IPS-15b (cell line): ENCODE results near the gene HIVEP2.

Experiments used
- H3K27me3 ChIP-seq: one replicate; pipeline ENCODE4 v1.6.1; 2013; ENCODE audit warnings: low read length; ENCODE audit not compliant: control insufficient read depth, insufficient read depth
- H3K36me3 ChIP-seq: one replicate; pipeline ENCODE4 v1.6.1; 2013; ENCODE audit warnings: low read length; ENCODE audit not compliant: control insufficient read depth, insufficient read depth
- H3K4me1 ChIP-seq: one replicate; pipeline ENCODE4 v1.6.1; 2013; ENCODE audit warnings: mild to moderate bottlenecking, low read length; ENCODE audit not compliant: control insufficient read depth, insufficient read depth
- H3K4me3 ChIP-seq: one replicate; pipeline ENCODE4 v1.5.1; 2013; ENCODE audit warnings: low read depth, low read length
- H3K9ac ChIP-seq: one replicate; pipeline ENCODE4 v1.6.1; 2013; ENCODE audit warnings: low read depth, mild to moderate bottlenecking, low read length
- H3K9me3 ChIP-seq: one replicate; pipeline ENCODE4 v1.6.1; 2013; ENCODE audit warnings: mild to moderate bottlenecking, low read length; ENCODE audit not compliant: control insufficient read depth, insufficient read depth

The HIVEP2 gene

GRCh38 chr6:142841915-142842314 lies 103.1 kb downstream of the HIVEP2 start:
- peaks cover 37% of the 10 kb centered on the region for H3K4me1 ChIP-seq
- no peak overlapping the region for H3K9ac ChIP-seq
- no peaks in the 10 kb centered on the region for H3K27me3 ChIP-seq
- H3K9me3 ChIP-seq = no peaks in the 10 kb centered on the region
- no peak overlapping the region for H3K4me3 ChIP-seq
- no peaks in the 10 kb centered on the region for H3K36me3 ChIP-seq

GRCh38 chr6:142839686-142840040 lies 105.3 kb downstream of the HIVEP2 start:
- no peak overlapping the region for H3K4me3 ChIP-seq
- H3K9ac ChIP-seq = no peak overlapping the region
- no peaks in the 10 kb centered on the region for H3K27me3 ChIP-seq
- H3K36me3 ChIP-seq = no peaks in the 10 kb centered on the region
- peaks cover 24% of the 10 kb centered on the region for H3K4me1 ChIP-seq
- H3K9me3 ChIP-seq = no peaks in the 10 kb centered on the region

- no peaks in the 10 kb centered on the region for H3K36me3 ChIP-seq
- H3K4me3 ChIP-seq = no peak overlapping the region
- no peaks in the 10 kb centered on the region for H3K27me3 ChIP-seq
- peaks cover 24% of the 10 kb centered on the region for H3K4me1 ChIP-seq
- H3K9ac ChIP-seq = no peak overlapping the region
- H3K9me3 ChIP-seq = no peaks in the 10 kb centered on the region
These were observed 105.9 kb downstream of the HIVEP2 start for GRCh38 chr6:142838821-142839685.

GRCh38 chr6:142835787-142836535 lies 109.0 kb downstream of the HIVEP2 start:
- no peak overlapping the region for H3K9ac ChIP-seq
- H3K36me3 ChIP-seq = no peaks in the 10 kb centered on the region
- H3K4me1 ChIP-seq = peaks cover 4% of the 10 kb centered on the region
- no peak overlapping the region for H3K4me3 ChIP-seq
- H3K27me3 ChIP-seq = no peaks in the 10 kb centered on the region
- no peaks in the 10 kb centered on the region for H3K9me3 ChIP-seq

- H3K36me3 ChIP-seq = no peaks in the 10 kb centered on the region
- H3K4me1 ChIP-seq = peaks cover 3% of the 10 kb centered on the region
- H3K4me3 ChIP-seq = no peak overlapping the region
These were observed 110.1 kb downstream of the HIVEP2 start for GRCh38 chr6:142834853-142835252.

GRCh38 chr6:142833798-142834197 lies 111.2 kb downstream of the HIVEP2 start:
- no peak overlapping the region for H3K4me3 ChIP-seq
- no peaks in the 10 kb centered on the region for H3K9me3 ChIP-seq
- no peak overlapping the region for H3K9ac ChIP-seq
- no peaks in the 10 kb centered on the region for H3K36me3 ChIP-seq
- H3K27me3 ChIP-seq = no peaks in the 10 kb centered on the region
- H3K4me1 ChIP-seq = no peaks in the 10 kb centered on the region

More at GRCh38 chr6:142834853-142835252, 110.1 kb downstream of the HIVEP2 start:
- no peak overlapping the region for H3K9ac ChIP-seq
- no peaks in the 10 kb centered on the region for H3K9me3 ChIP-seq
- no peaks in the 10 kb centered on the region for H3K27me3 ChIP-seq

GRCh38 chr6:142833054-142833453 lies 111.9 kb downstream of the HIVEP2 start:
- no peaks in the 10 kb centered on the region for H3K9me3 ChIP-seq
- no peaks in the 10 kb centered on the region for H3K36me3 ChIP-seq
- H3K4me3 ChIP-seq = no peak overlapping the region
- H3K4me1 ChIP-seq = no peaks in the 10 kb centered on the region
- H3K27me3 ChIP-seq = no peaks in the 10 kb centered on the region
- H3K9ac ChIP-seq = no peak overlapping the region

- Histone ChIP-seq H3K4me3 (no peak overlapping the region), H3K4me1 (no peaks in the 10 kb centered on the region), H3K27me3 (no peaks in the 10 kb centered on the region), H3K9me3 (no peaks in the 10 kb centered on the region), H3K36me3 (no peaks in the 10 kb centered on the region), H3K9ac (no peak overlapping the region)
These were observed 114.2 kb downstream of the HIVEP2 start for GRCh38 chr6:142830807-142831206.

- no peak overlapping the region for H3K9ac ChIP-seq
- no peaks in the 10 kb centered on the region for H3K27me3 ChIP-seq
- no peaks in the 10 kb centered on the region for H3K9me3 ChIP-seq
- no peak overlapping the region for H3K4me3 ChIP-seq
- H3K36me3 ChIP-seq = no peaks in the 10 kb centered on the region
- no peaks in the 10 kb centered on the region for H3K4me1 ChIP-seq
These were observed 114.8 kb downstream of the HIVEP2 start for GRCh38 chr6:142830116-142830710.

- H3K9me3 ChIP-seq = no peaks in the 10 kb centered on the region
- no peaks in the 10 kb centered on the region for H3K4me1 ChIP-seq
- no peak overlapping the region for H3K4me3 ChIP-seq
- H3K27me3 ChIP-seq = no peaks in the 10 kb centered on the region
- H3K36me3 ChIP-seq = no peaks in the 10 kb centered on the region
- H3K9ac ChIP-seq = no peak overlapping the region
These were observed 115.4 kb downstream of the HIVEP2 start for GRCh38 chr6:142829556-142829955.

- H3K36me3 ChIP-seq = no peaks in the 10 kb centered on the region
- H3K9me3 ChIP-seq = no peaks in the 10 kb centered on the region
- H3K27me3 ChIP-seq = no peaks in the 10 kb centered on the region
These were observed 117.0 kb downstream of the HIVEP2 start for GRCh38 chr6:142827991-142828390.

More at GRCh38 chr6:142827991-142828390, 117.0 kb downstream of the HIVEP2 start:
- Histone ChIP-seq H3K4me3 (no peak overlapping the region), H3K9ac (no peak overlapping the region), H3K4me1 (no peaks in the 10 kb centered on the region)
